Measurements from ENCODE around the gene NSMCE3. TPM values are rescaled to one million over a fixed set of nuclear protein-coding genes. Genes with fewer than 3 reads are reported as not detected.

The NSMCE3 gene
- total RNA-seq, 2 experiments from 2014 or later: 46.1 to 46.9 TPM

DNA sequence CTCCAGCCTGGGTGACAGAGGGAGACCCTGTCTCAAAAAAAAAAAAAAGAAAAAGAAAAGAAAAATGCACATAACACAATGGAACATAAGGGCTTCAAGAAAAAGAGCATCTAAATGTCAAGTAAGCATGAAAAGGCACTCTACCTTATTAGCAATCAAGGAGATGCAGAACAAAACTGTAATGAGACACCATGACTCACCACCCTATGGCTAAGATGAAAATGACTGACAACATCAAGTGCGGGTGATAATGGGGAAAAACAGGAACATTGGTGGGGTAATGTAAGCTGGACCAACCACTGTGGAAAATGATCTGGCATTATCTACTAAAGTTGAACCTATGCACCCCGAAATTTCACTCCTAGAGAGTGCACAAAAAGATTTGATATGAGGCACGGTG is 19.6 kb upstream of the NSMCE3 start:
- TF ChIP-seq, protein P1, sequence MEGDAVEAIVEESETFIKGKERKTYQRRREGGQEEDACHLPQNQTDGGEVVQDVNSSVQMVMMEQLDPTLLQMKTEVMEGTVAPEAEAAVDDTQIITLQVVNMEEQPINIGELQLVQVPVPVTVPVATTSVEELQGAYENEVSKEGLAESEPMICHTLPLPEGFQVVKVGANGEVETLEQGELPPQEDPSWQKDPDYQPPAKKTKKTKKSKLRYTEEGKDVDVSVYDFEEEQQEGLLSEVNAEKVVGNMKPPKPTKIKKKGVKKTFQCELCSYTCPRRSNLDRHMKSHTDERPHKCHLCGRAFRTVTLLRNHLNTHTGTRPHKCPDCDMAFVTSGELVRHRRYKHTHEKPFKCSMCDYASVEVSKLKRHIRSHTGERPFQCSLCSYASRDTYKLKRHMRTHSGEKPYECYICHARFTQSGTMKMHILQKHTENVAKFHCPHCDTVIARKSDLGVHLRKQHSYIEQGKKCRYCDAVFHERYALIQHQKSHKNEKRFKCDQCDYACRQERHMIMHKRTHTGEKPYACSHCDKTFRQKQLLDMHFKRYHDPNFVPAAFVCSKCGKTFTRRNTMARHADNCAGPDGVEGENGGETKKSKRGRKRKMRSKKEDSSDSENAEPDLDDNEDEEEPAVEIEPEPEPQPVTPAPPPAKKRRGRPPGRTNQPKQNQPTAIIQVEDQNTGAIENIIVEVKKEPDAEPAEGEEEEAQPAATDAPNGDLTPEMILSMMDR (IDR thresholded peaks at IDR 0.05): no peak
- Mint-ChIP-seq H3K36me3 (ENCODE audit: low read depth) (no peaks in the 10 kb centered on the region), H3K27ac (no peak overlapping the region), H3K4me3 (no peak overlapping the region), H3K27me3 (peaks cover 34% of the 10 kb centered on the region), H3K9me3 (no peaks in the 10 kb centered on the region), H3K4me1 (ENCODE audit: low read depth) (no peaks in the 10 kb centered on the region)
- DNase-seq (no peak), ATAC-seq (ENCODE audit: poor library complexity) (no peak)
- ChIA-PET POLR2A (no interaction called here), CTCF (no interaction called here)
- Histone ChIP-seq H3K27me3 (ENCODE audit: control insufficient read depth in 1 of 2, insufficient read depth in 2 of 2, low read length in 2 of 2) (peaks cover 12 to 22% of the 10 kb centered on the region in 2 experiments), H3K9me3 (ENCODE audit: control insufficient read depth in 1 of 2, insufficient read depth in 1 of 2, low read length in 2 of 2) (no peaks in the 10 kb centered on the region), H3K4me3 (ENCODE audit: low read length) (no peak overlapping the region), H3K36me3 (ENCODE audit: insufficient read depth, low read length) (no peaks in the 10 kb centered on the region), H3K4me1 (ENCODE audit: insufficient read depth, low read length) (no peaks in the 10 kb centered on the region), H3K27ac (ENCODE audit: low read depth in 1 of 2, low read length in 2 of 2) (no peak overlapping the region)
- intact Hi-C loops (cut with DNase I, micrococcal nuclease): no loop called here

DNA sequence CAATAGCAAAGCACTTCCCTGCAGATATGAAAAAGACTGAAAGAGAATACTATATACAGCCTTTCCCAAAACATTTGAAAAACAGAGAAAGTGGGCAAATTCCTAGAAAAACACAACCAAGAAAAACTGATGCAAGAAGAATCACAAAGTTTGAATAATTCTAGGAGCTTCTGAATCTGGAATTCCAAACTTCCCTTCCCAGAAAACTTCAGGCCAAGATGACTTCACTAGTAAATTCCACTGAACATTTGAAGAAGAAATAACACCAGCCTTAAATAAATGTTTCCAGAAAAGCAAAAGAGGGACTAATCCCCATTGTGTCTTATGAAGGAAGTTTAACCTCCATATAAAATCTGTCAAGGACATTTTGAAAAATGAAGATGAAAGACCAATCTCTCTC is 15.8 kb upstream of the NSMCE3 start:
- no peaks in the 10 kb centered on the region for H3K4me1 ChIP-seq (ENCODE audit: insufficient read depth, low read length)
- no peaks in the 10 kb centered on the region for H3K9me3 Mint-ChIP-seq
- no peak for ATAC-seq (ENCODE audit: poor library complexity)
- no peak for DNase-seq
- H3K36me3 ChIP-seq (ENCODE audit: insufficient read depth, low read length): no peaks in the 10 kb centered on the region
- H3K36me3 Mint-ChIP-seq (ENCODE audit: low read depth): no peaks in the 10 kb centered on the region
- H3K4me3 ChIP-seq (ENCODE audit: low read length): no peak overlapping the region
- no peak overlapping the region for H3K27ac Mint-ChIP-seq
- no peaks in the 10 kb centered on the region for H3K4me1 Mint-ChIP-seq (ENCODE audit: low read depth)
- POLR2A ChIA-PET: no interaction called here
- CTCF ChIA-PET: no interaction called here
- intact Hi-C loops (cut with DNase I, micrococcal nuclease): no loop called here
- H3K27ac ChIP-seq (ENCODE audit: low read depth in 1 of 2, low read length in 2 of 2): no peak overlapping the region
- H3K9me3 ChIP-seq (ENCODE audit: control insufficient read depth in 1 of 2, insufficient read depth in 1 of 2, low read length in 2 of 2): peaks cover 0 to 5% of the 10 kb centered on the region in 2 experiments
- H3K4me3 Mint-ChIP-seq: no peak overlapping the region
- TF ChIP-seq, protein P1 (IDR thresholded peaks at IDR 0.05): no peak
- H3K27me3 ChIP-seq (ENCODE audit: control insufficient read depth in 1 of 2, insufficient read depth in 2 of 2, low read length in 2 of 2): peaks cover 7 to 37% of the 10 kb centered on the region in 2 experiments
- H3K27me3 Mint-ChIP-seq: peaks cover 52% of the 10 kb centered on the region

DNA sequence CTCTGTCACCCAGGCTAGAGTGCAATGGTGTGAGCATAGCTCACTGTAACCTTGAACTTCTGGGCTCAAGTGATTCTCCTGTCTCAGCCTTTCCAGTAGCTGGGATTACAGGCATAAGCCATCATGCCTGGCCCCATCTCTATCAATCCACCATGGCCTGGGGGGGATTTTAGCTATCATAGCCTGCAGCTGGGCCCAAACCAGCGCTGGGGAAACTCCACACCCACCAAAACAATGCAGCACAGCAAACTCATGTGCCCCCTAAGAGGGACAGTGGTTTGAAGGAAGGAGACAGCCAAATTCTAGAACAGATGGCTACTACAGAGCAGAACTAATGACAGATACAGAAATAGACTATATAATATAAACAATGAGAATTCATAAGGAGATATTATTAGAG is 13.8 kb upstream of the NSMCE3 start:
- ChIA-PET CTCF (no interaction called here), POLR2A (no interaction called here)
- DNase-seq (no peak), ATAC-seq (ENCODE audit: poor library complexity) (no peak)
- Histone ChIP-seq H3K4me3 (ENCODE audit: low read length) (no peak overlapping the region), H3K9me3 (ENCODE audit: control insufficient read depth in 1 of 2, insufficient read depth in 1 of 2, low read length in 2 of 2) (peaks cover 0 to 5% of the 10 kb centered on the region in 2 experiments), H3K36me3 (ENCODE audit: insufficient read depth, low read length) (no peaks in the 10 kb centered on the region), H3K27me3 (ENCODE audit: control insufficient read depth in 1 of 2, insufficient read depth in 2 of 2, low read length in 2 of 2) (peaks cover 8 to 37% of the 10 kb centered on the region in 2 experiments), H3K27ac (ENCODE audit: low read depth in 1 of 2, low read length in 2 of 2) (no peak overlapping the region), H3K4me1 (ENCODE audit: insufficient read depth, low read length) (no peaks in the 10 kb centered on the region)
- no peak overlapping the region for H3K27ac Mint-ChIP-seq
- no peaks in the 10 kb centered on the region for H3K9me3 Mint-ChIP-seq
- TF ChIP-seq, protein P1 (IDR thresholded peaks at IDR 0.05): no peak
- peaks cover 56% of the 10 kb centered on the region for H3K27me3 Mint-ChIP-seq
- no peaks in the 10 kb centered on the region for H3K4me1 Mint-ChIP-seq (ENCODE audit: low read depth)
- no peak overlapping the region for H3K4me3 Mint-ChIP-seq
- no peaks in the 10 kb centered on the region for H3K36me3 Mint-ChIP-seq (ENCODE audit: low read depth)
- intact Hi-C loops (cut with DNase I, micrococcal nuclease): no loop called here

Data from CD4-positive, alpha-beta T cell (primary cell).